GM21515 (cell line): ENCODE results near the gene CELF1.

Experiments used
- ATAC-seq: cut with Tn5 transposase; IDR thresholded peaks from one replicate; pipeline ENCODE4 v1.9.1; 2021; ENCODE audit not compliant: unreplicated experiment

CELF1 gene

GRCh38 chr11:47451436-47451835, 101.5 kb downstream of the CELF1 start:
- ATAC-seq, result no peak

GRCh38 chr11:47449541-47449940, 103.4 kb downstream of the CELF1 start:
- no peak for ATAC-seq

DNA sequence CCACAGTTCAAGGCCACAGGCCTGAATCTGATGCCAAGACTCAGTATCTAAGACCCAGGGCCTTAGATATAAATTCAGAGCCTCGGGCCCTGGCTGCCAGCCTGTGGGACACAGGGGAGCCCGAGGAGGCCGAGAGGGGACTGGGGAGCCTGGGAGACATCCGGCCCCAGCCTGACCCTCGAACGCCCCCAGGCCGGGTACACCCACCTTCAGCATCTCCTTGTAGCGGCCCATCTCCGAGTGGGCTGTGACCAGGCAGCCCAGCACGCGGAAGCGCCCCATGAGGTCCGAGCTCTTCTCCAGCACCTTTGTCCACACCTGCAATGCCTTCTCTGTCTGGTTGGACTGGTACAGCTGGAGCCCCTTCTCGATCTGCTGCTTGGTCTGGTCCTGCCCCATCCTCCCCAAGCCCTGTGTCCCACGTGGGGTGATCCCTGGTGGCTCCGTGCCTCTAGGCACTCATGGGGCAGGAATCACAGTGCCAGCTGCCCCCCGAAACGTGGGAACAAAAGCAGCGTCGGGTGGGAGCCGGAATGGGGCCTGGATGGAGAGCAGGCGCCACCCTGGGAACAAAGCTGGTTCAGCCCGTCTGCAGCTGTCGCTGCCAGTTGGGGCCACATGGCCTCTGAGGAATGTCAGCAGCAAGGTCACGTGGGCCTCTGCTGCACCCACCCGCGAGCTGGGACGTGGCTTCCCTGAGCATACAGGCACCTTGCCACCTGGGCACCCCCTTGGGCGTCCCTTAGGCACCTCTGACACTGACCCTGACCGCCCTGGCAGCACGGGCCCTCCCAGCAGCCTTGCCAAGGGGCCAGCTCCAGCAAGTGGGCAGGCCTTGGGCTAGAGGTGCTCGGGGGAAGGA, 104.1 kb downstream of the CELF1 start, which contains the start of gene RAPSN:
Gene RAPSN, minus strand, starts transcription at position 571 of the 862 bp plus-strand sequence. Its CDS starts 172 bp downstream, at position 399.
- no peak for ATAC-seq

DNA sequence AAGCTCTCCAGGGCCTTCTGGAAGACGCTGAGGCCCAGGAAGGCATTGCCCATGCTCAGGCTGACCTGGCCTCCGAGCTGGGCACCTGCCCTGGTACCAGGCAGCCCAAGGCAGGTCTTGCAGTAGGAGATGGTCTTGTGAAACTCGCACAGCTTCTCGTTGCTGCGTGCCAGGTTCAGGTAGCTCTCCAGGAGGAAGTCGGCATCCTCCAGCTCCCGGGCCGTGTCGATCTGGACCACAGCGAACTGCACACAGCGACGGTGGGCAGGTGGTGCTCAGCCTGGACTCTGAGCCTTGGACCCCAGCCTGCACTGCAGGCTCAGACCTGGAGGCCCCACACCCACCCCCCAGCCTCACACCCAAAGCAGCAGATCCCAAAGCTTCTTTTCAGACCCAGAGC, 105.0 kb downstream of the CELF1 start:
- no peak for ATAC-seq

DNA sequence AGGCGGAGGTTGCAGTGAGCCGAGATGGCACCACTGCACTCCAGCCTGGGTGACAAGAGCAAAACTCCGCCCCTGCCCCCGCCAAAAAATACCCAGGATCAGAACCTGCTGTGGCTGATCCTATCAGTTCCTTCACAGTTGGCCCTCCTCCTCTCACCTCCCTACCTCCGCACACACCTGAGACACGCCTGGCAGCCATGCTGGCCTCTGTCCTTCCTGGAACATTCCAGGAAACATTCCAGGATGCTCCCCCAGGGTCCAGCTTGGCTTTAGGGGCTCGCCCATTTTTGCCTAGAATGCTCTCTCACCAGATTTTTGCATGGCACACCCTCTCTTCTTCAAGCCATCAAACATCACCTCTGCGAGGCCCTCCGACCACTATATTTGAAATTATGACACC, 106.1 kb downstream of the CELF1 start:
- no peak for ATAC-seq

DNA sequence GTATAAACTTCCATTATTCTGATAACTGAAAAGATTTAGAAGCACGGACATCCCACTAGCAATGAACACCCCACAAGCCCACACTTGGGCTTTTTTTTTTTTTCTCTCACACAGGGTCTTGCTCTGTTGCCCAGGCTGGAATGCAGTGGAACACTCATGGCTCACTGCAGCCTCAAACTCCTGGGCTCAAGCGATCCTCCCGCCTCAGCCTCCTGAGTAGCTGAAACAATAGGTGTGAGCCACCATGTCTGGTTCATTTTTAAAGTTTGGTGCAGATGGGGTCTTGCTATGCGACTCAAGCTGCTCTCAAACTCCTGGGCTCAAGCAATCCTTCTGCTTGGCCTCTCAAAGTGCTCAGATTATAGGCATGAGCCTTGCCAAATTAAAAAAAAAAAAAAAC, 107.1 kb downstream of the CELF1 start:
- no peak for ATAC-seq

GRCh38 chr11:47443817-47444216, 109.1 kb downstream of the CELF1 start:
- ATAC-seq, result no peak

DNA sequence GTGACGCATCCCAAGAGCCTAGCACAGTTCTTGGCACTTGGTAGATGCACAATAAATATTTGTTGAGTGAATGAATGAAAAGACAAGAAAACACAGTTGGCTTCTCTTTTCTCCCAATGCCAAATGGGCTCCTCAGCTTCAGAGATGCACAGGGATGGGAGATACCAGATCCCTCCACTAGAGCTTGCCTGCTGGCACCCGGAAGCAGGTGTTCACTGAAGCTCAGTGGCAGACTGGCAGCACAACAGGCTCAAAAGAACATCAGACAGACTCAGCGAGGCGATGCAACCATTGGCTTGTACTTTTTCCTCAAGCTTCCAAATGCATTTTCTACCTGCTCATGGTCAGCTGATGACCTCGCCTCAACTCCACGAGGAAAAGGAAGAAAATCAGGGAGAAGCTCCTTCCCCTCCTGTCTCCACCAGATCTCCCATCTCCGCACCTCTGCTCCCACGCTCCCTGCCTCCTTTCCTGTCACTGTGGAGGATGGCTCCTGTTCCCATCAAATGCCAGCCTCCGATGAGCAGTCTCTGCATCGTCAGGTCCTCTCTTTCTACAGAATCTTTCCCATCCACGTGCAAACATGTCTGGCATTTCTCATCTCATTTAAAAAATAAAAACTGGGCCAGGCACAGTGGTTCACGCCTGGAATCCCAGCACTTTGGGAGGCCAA, 109.8 kb downstream of the CELF1 start:
- no peak for ATAC-seq

DNA sequence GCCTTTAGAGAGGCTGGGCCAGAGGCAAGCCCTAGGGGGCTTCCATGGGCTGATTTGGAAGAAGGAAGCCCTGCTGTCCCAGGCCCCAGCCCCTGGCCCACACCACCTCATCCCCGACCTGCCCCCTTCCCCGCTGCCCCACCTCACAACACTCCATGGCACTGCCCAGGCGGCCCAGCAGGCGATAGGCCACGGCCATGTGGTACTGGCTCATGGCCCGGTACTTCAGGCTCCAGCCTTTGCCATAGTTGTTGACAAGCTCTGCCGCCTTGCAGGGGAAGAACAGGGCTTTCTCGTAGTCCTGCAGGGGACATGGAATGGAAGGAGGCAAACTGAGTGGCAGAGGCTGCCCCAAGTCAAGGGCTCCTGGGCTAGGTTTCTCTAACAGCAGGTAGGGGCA, 110.4 kb downstream of the CELF1 start:
- ATAC-seq, result no peak

DNA sequence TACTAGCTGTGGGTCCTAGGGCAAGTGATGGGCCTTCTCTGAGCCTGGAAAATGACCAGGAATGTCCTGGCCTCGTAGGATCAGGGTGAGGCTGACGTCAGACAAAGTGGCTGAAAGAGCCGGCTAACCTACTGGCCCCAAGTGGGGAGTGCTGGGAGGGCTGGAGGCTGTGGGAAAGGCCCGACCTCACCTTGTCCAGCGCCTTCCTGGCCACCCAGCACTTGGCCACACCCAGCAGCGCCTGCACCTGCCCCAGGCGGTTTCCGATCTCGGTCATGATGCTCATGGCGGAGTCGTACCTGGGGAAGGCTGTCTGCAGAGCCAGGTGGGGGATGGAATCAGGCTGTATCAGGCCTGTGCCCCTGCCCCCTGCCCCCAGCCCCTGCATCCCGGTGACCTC, 111.5 kb downstream of the CELF1 start:
- no peak for ATAC-seq

- ATAC-seq, result no peak
These were observed 112.9 kb downstream of the CELF1 start for GRCh38 chr11:47440054-47440476.

DNA sequence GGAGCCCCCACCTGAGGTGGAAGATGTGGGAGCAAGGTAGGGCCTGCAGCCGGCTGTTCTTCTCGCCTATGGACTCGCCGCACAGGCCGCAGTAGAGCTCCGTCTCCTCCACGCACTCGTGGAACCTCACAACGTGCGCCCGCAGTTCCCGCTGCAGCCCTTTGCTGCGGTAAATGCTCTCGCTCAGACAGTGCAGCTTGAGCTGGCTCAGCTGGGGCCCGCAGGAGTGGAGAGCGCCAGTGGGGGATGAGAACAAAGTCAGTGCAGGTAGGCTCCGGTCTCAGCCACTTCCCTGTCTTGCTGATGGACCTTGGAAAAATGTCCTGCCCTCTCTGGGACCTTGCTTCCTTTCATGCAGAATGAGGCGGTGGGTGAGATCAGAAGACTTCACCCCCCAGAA, 114.2 kb downstream of the CELF1 start:
- no peak for ATAC-seq

- no peak for ATAC-seq
These were observed 115.0 kb downstream of the CELF1 start for GRCh38 chr11:47437746-47438418.

DNA sequence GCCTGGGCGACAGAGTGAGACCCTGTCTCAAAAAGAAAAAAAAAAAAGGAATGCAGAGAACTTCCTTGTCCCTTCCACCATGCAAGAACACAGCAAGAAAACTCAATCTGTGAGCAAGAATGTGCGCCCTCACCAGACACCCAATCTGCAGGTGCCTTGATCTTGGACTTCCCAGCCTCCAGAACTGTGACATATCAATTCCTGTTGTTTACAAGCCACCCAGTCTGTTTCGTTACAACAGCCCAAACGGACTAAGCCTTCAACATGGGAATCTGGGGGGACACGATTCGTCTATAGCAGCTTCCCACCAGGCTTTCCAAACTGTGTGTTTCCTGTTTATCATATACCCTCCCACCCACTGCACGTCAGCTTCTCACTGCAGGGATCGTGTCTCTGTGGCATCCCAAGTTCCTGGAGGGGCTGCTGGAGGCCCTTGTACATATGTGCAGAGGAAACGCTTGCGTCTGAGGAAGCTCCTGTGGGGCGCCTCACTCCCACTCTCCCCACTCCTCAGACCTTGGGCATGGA, 115.7 kb downstream of the CELF1 start:
- no peak for ATAC-seq

GRCh38 chr11:47436726-47437125, 116.2 kb downstream of the CELF1 start:
- no peak for ATAC-seq

GRCh38 chr11:47435687-47436086, 117.2 kb downstream of the CELF1 start:
- no peak for ATAC-seq

DNA sequence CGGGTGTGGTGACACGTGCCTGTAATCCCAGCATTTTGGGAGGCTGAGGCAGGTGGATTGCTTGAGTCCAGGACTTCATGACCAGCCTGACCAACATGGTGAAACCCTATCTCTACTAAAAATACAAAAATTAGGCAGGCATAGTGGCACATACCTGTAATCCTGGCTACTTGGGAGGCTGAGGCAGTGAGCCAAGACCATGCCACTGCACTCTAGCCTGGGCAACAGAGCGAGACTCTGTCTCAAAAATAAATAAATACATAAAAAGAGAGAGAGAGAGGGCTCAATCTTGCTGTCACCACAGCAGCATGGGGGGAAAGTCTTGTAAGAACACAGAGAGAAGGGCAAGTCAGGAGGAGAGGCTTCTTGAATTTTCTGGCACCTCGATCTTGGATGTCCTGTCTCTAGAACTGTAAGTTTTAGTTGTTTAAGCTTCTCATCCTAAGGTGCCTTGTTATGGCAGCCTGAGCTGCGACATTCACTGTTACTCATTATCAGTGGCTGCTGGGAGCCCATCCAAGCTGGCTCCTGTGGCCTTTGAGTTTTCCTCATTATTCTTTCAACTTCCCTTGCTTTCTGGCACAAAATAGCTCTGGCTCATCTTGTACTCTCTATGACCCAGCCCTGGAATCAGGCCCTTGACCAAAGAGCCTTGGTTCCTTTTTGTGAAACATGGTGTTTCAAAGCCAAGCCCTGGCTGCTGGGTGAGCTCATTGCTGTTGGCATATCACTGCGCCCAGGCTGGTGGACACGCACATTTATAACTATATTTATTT, 118.7 kb downstream of the CELF1 start:
- ATAC-seq, result no peak

GRCh38 chr11:47433157-47433556, 119.8 kb downstream of the CELF1 start:
- ATAC-seq, result no peak

DNA sequence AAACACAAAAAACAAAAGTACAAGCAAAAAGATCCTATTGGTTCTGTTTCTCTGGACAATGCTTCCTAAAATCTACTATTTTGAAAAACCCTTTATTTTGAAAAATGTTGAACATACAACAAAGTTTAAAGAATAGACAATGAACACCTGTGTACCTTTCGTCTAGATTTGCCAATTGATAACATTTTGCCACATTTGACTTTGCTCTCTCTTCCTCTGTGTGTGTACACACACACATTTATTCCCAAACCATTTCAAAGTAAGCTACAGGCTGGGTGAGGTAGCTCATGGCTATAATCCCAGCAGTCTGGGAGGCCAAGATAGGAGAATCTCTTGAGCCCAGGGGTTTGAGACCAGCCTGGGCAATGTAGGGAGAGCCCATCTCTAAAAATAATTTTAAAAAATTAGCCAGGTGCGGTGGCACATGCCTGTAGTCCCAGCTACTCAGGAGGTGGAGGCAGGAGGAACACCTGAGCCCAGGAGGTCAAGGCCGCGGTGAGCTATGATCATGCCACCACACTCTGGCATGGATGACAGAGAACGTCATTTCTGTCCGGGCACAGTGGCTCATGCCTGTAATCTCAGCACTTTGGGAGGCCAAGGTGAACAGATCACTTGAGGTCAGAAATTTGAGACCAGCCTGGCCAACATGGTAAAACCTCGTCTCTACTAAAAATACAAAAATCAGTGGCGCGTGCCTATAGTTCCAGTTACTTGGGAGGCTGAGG, 121.4 kb downstream of the CELF1 start:
- no peak for ATAC-seq

- ATAC-seq, result no peak
These were observed 122.4 kb downstream of the CELF1 start for GRCh38 chr11:47430524-47430923.
